IgD-negative memory B cell (primary cell): Measurements from ENCODE around the gene PACSIN2. TPM values are rescaled to one million over a fixed set of nuclear protein-coding genes. Genes with fewer than 3 reads are reported as not detected.

Experiments
- H3K27ac Mint-ChIP-seq, 3 donors: one replicate each; pipeline ENCODE4 v1.8.0; 2020 to 2022; ENCODE audit warnings: mild to moderate bottlenecking in 3 of 3, mixed read lengths in 3 of 3, moderate library complexity in 1 of 3
- H3K27me3 Mint-ChIP-seq: one replicate; pipeline ENCODE4 v1.8.0; 2021; ENCODE audit warnings: mixed read lengths
- H3K36me3 Mint-ChIP-seq: one replicate; pipeline ENCODE4 v1.8.0; 2020; ENCODE audit warnings: mild to moderate bottlenecking, mixed read lengths
- H3K4me1 Mint-ChIP-seq, 3 donors: one replicate each; pipeline ENCODE4 v1.8.0; 2020 to 2022; ENCODE audit warnings: mixed read lengths in 3 of 3, mild to moderate bottlenecking in 1 of 3
- H3K4me3 Mint-ChIP-seq, 4 donors: one replicate each; pipeline ENCODE4 v1.8.0; 2020 to 2022; ENCODE audit warnings: mild to moderate bottlenecking in 4 of 4, mixed read lengths in 4 of 4, moderate library complexity in 3 of 4
- H3K9me3 Mint-ChIP-seq, 3 donors: one replicate each; pipeline ENCODE4 v1.8.0; 2020 to 2021; ENCODE audit warnings: mixed read lengths in 3 of 3, mild to moderate bottlenecking in 1 of 3
- polyA plus RNA-seq: library from polyadenylated mRNA; unstranded; fragments of 300-500 nt; fragmentation: Illumina TruSeq; gene quantifications from one replicate; pipeline ENCODE4 v1.2.3, GENCODE V29; 2021

The PACSIN2 gene
- polyA plus RNA-seq, 1 donor from 2014 or later = 31.5 TPM

GRCh38 chr22:42856179-42856864, 158.6 kb downstream of the PACSIN2 start:
- Mint-ChIP-seq H3K9me3 (no peaks in the 10 kb centered on the region), H3K4me3 (peak overlapping the region; percentile 83 to 94 (median 94)), H3K27me3 (no peaks in the 10 kb centered on the region)

DNA sequence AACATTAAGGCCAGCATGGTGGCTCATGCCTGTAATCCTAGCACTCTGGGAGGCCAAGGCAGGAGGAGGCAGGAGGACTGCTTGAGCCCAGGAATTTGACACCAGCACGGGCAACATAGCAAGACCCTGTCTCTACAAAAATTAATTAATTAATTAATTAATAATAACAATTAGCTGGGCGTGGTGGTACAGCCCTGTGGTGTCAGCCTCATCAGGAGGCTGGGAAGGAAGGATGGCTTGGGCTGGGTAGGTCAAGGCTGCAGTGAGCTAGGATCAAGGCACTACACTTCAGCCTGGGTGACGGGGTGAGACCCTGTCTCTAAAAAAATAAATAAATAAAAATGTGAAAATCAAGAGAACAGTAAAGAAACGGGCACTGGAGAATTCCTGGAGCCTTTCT, 159.2 kb downstream of the PACSIN2 start:
- Mint-ChIP-seq H3K4me3 (peak overlapping the region; percentile 83 to 94 (median 94)), H3K36me3 (peaks cover 2% of the 10 kb centered on the region), H3K9me3 (no peaks in the 10 kb centered on the region), H3K27me3 (no peaks in the 10 kb centered on the region), H3K4me1 (peaks cover 6 to 15% (median 11%) of the 10 kb centered on the region in 3 donors), H3K27ac (peak overlapping the region in 2 of 3 donors; percentile 19 to 88)

More at GRCh38 chr22:42856179-42856864, 158.6 kb downstream of the PACSIN2 start:
- H3K27ac Mint-ChIP-seq = peak overlapping the region; percentile 19 to 88 (median 86)
- H3K36me3 Mint-ChIP-seq = peaks cover 2% of the 10 kb centered on the region
- H3K4me1 Mint-ChIP-seq = peaks cover 6 to 16% (median 14%) of the 10 kb centered on the region in 3 donors

DNA sequence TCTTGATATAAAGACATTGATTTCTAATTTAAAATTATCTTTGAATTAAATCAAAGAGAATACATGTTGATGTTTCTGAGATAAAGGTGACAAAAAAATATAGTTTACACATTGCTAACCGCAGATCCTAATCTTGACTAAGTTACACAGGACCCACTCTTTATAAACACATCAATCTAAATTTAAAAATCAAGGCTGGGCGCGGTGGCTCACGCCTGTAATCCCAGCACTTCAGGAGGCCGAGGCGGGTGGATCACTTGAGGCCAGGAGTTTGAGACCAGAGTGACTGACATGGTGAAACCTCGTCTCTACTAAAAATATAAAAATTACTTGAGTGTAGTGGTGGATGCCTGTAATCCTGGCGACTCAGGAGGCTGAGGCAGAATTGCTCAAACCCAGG, 159.7 kb downstream of the PACSIN2 start:
- Mint-ChIP-seq H3K27me3 (no peaks in the 10 kb centered on the region), H3K4me3 (peak overlapping the region in 3 of 4 donors; percentile 13 to 83 (median 68)), H3K4me1 (peaks cover 2 to 11% (median 6%) of the 10 kb centered on the region in 3 donors), H3K9me3 (no peaks in the 10 kb centered on the region), H3K27ac (peak overlapping the region in 1 of 3 donors; percentile 53), H3K36me3 (peaks cover 2% of the 10 kb centered on the region)

GRCh38 chr22:42848941-42849550, 165.9 kb downstream of the PACSIN2 start:
- Mint-ChIP-seq H3K9me3 (no peaks in the 10 kb centered on the region), H3K36me3 (peaks cover 7% of the 10 kb centered on the region), H3K4me3 (no peak overlapping the region), H3K27me3 (no peaks in the 10 kb centered on the region), H3K4me1 (no peaks in the 10 kb centered on the region), H3K27ac (no peak overlapping the region)

DNA sequence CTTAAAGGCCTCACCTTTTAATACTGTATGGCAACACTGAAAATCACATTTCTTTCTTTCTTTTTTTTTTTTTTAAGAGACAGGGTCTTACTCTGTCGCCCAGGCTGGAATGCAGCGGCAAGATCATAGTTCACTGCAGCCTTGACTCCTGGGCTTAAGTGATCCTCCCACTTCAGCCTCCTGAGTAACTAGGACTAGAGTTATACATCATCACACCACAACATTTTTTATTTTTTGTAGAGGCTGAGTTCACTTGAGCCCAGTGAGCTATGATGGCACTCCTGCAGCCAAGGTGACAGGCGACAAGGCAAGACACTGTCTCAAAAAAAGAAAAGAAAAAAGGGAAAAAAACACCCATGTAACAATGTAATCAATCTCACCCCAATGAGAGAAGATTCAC, 167.8 kb downstream of the PACSIN2 start:
- H3K36me3 Mint-ChIP-seq = peaks cover 9% of the 10 kb centered on the region
- H3K27ac Mint-ChIP-seq = no peak overlapping the region
- no peak overlapping the region for H3K4me3 Mint-ChIP-seq
- no peaks in the 10 kb centered on the region for H3K27me3 Mint-ChIP-seq
- H3K4me1 Mint-ChIP-seq = peaks cover 0 to 2% (median 0%) of the 10 kb centered on the region in 3 donors
- H3K9me3 Mint-ChIP-seq = no peaks in the 10 kb centered on the region

DNA sequence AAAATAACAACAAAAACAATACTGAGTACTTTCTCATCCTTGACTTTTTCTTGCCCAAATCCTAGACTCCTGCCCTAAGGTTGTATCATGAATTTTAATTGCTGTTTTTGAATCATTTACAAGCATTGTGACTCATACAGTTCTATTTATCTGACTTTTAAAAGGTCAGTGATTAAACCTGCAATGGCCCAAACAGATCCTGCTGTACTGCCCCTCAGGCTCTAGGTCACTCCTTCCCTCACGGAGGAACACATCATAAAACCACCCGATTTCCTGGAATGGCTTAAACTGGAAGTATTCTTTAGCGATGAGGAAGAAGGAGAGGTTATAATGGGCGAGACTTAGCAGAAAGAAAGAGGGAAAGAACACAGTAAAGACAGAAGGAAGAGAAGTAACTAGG, 170.2 kb downstream of the PACSIN2 start:
- peaks cover 13% of the 10 kb centered on the region for H3K36me3 Mint-ChIP-seq
- H3K27me3 Mint-ChIP-seq = no peaks in the 10 kb centered on the region

GRCh38 chr22:42842658-42843370, 172.1 kb downstream of the PACSIN2 start:
- H3K4me1 Mint-ChIP-seq = peaks cover 0 to 5% (median 4%) of the 10 kb centered on the region in 3 donors
- no peaks in the 10 kb centered on the region for H3K27me3 Mint-ChIP-seq
- H3K27ac Mint-ChIP-seq = peak overlapping the region in 1 of 3 donors; percentile 24
- no peaks in the 10 kb centered on the region for H3K9me3 Mint-ChIP-seq
- peaks cover 13% of the 10 kb centered on the region for H3K36me3 Mint-ChIP-seq
- H3K4me3 Mint-ChIP-seq = no peak overlapping the region

More for the DNA sequence above, 170.2 kb downstream of the PACSIN2 start:
- Mint-ChIP-seq H3K9me3 (no peaks in the 10 kb centered on the region), H3K4me3 (no peak overlapping the region), H3K27ac (peak overlapping the region in 1 of 3 donors; percentile 1), H3K4me1 (peaks cover 0 to 5% (median 4%) of the 10 kb centered on the region in 3 donors)

DNA sequence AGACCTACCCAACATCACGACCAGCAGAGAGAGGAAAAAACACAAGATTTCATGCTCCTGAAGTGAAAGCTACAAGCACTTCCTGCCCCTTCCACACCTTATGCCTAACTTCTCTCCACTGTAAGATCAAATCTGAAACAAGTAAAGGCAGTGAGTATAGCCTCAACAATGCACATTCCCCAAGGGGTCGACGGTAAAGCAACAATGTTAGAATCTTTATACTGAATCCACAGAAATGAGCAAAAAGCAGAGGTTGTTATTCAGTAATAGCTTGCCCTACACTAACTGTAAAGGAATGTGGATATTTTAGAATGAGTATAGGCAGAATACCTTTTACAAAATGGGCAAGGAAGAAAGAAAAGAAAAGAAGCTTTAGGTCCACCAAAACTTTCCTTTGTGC, 173.5 kb downstream of the PACSIN2 start:
- Mint-ChIP-seq H3K4me3 (no peak overlapping the region), H3K4me1 (peaks cover 0 to 5% (median 4%) of the 10 kb centered on the region in 3 donors), H3K27ac (peak overlapping the region in 1 of 3 donors; percentile 76), H3K9me3 (no peaks in the 10 kb centered on the region), H3K27me3 (no peaks in the 10 kb centered on the region), H3K36me3 (peaks cover 14% of the 10 kb centered on the region)

DNA sequence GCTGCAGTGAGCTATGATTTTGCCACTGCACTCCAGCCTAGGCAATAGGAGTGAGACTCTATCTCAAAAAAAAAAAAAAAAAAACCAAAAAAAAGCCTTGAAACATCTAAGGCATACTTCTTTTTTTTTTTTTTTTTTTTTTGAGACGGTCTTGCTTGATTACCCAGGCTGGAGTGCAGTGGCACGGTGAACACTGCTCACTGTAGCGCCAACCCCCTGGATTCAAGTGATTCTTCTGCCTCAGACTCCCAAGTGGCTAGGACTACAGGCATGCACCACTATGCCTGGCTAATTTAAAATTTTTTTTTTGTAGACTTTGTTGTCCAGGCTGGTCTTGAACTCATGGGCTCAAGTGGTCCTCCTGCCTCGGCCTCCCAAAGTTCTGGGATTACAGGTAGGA, 177.4 kb downstream of the PACSIN2 start:
- Mint-ChIP-seq H3K27ac (no peak overlapping the region), H3K36me3 (peaks cover 7% of the 10 kb centered on the region)

GRCh38 chr22:42836026-42836425, 178.9 kb downstream of the PACSIN2 start:
- no peak overlapping the region for H3K4me3 Mint-ChIP-seq
- no peaks in the 10 kb centered on the region for H3K27me3 Mint-ChIP-seq
- H3K9me3 Mint-ChIP-seq = no peaks in the 10 kb centered on the region
- peaks cover 5% of the 10 kb centered on the region for H3K36me3 Mint-ChIP-seq
- H3K4me1 Mint-ChIP-seq = peaks cover 3 to 5% (median 4%) of the 10 kb centered on the region in 3 donors
- H3K27ac Mint-ChIP-seq = no peak overlapping the region

More for the DNA sequence above, 177.4 kb downstream of the PACSIN2 start:
- Mint-ChIP-seq H3K4me3 (no peak overlapping the region), H3K9me3 (no peaks in the 10 kb centered on the region), H3K27me3 (no peaks in the 10 kb centered on the region), H3K4me1 (peaks cover 4 to 5% (median 5%) of the 10 kb centered on the region in 3 donors)

- Mint-ChIP-seq H3K27ac (peak overlapping the region in 1 of 3 donors; percentile 7), H3K4me1 (peaks cover 0 to 5% (median 2%) of the 10 kb centered on the region in 3 donors), H3K36me3 (peaks cover 5% of the 10 kb centered on the region), H3K4me3 (no peak overlapping the region), H3K27me3 (no peaks in the 10 kb centered on the region), H3K9me3 (no peaks in the 10 kb centered on the region)
Observed at GRCh38 chr22:42834177-42834949, 180.6 kb downstream of the PACSIN2 start.

GRCh38 chr22:42833104-42833503, 181.8 kb downstream of the PACSIN2 start:
- Mint-ChIP-seq H3K27ac (peak overlapping the region in 1 of 3 donors; percentile 4), H3K4me1 (peaks cover 0 to 5% (median 2%) of the 10 kb centered on the region in 3 donors), H3K36me3 (peaks cover 5% of the 10 kb centered on the region)

DNA sequence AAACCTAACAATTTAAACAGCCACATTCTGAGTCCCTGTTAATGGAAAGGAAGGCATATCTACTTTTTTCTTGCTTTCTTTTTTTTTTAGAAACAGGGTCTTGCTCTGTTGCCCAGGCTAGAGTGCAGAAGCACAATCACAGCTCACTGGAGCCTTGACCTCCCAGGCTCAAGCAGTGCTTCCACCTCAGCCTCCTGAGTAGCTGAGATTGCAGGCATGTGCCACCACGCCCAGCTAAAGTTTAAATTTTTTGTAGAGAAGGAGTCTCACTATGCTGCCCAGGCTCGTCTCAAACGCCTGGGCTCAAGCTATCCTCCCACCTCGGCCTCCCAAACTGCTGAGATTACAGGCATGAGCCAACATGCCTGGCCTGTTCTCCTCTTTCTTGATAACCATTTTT, 183.2 kb downstream of the PACSIN2 start:
- peaks cover 5% of the 10 kb centered on the region for H3K36me3 Mint-ChIP-seq
- H3K4me1 Mint-ChIP-seq = peaks cover 0 to 5% (median 2%) of the 10 kb centered on the region in 3 donors
- no peak overlapping the region for H3K4me3 Mint-ChIP-seq
- no peaks in the 10 kb centered on the region for H3K9me3 Mint-ChIP-seq
- H3K27me3 Mint-ChIP-seq = no peaks in the 10 kb centered on the region
- no peak overlapping the region for H3K27ac Mint-ChIP-seq

More at GRCh38 chr22:42833104-42833503, 181.8 kb downstream of the PACSIN2 start:
- Mint-ChIP-seq H3K4me3 (no peak overlapping the region), H3K9me3 (no peaks in the 10 kb centered on the region), H3K27me3 (no peaks in the 10 kb centered on the region)

- Mint-ChIP-seq H3K4me1 (peaks cover 0 to 3% (median 1%) of the 10 kb centered on the region in 3 donors), H3K27me3 (no peaks in the 10 kb centered on the region), H3K9me3 (no peaks in the 10 kb centered on the region), H3K36me3 (peaks cover 5% of the 10 kb centered on the region), H3K27ac (no peak overlapping the region), H3K4me3 (no peak overlapping the region)
Observed at GRCh38 chr22:42830161-42830560, 184.8 kb downstream of the PACSIN2 start.
